Trophoblast cell (in vitro differentiated cells and primary cell): ENCODE results near the gene PDZD4.

Source experiments
- DNase-seq, 2 donors: peaks; one replicate each; pipeline ENCODE4 v3.0.0-alpha.2; 2016
- H2AFZ ChIP-seq: 2 replicates; pipeline ENCODE4 v1.6.1; 2013; ENCODE audit warnings: low read length, moderate library complexity, mild to moderate bottlenecking; ENCODE audit not compliant: insufficient read depth, poor library complexity
- H2AK5ac ChIP-seq: 2 replicates; pipeline ENCODE4 v1.6.1; 2013; ENCODE audit warnings: mild to moderate bottlenecking, low read length
- H2BK120ac ChIP-seq: 2 replicates; pipeline ENCODE4 v1.6.1; 2013; ENCODE audit warnings: low read length, mild to moderate bottlenecking, moderate library complexity; ENCODE audit not compliant: insufficient read depth, poor library complexity
- H2BK12ac ChIP-seq: 2 replicates; pipeline ENCODE4 v1.6.1; 2013; ENCODE audit warnings: mild to moderate bottlenecking, low read length, moderate library complexity
- H2BK5ac ChIP-seq: 2 replicates; pipeline ENCODE4 v1.6.1; 2013; ENCODE audit warnings: low read length, low read depth, moderate library complexity, mild to moderate bottlenecking; ENCODE audit not compliant: poor library complexity
- H3K14ac ChIP-seq: 2 replicates; pipeline ENCODE4 v1.6.1; 2013; ENCODE audit warnings: mild to moderate bottlenecking, low read length
- H3K18ac ChIP-seq: 2 replicates; pipeline ENCODE4 v1.6.1; 2013; ENCODE audit warnings: mild to moderate bottlenecking, low read length
- H3K23ac ChIP-seq: 2 replicates; pipeline ENCODE4 v1.6.1; 2013; ENCODE audit warnings: low read length
- H3K27ac ChIP-seq: 2 replicates; pipeline ENCODE4 v1.5.1; 2013; ENCODE audit warnings: low read depth, mild to moderate bottlenecking, inconsistent platforms, low read length, moderate library complexity
- H3K27me3 ChIP-seq: 2 replicates; pipeline ENCODE4 v1.6.1; 2013; ENCODE audit warnings: inconsistent platforms, mild to moderate bottlenecking, low read length, moderate library complexity; ENCODE audit not compliant: insufficient read depth
- H3K36me3 ChIP-seq, 2 experiments: 1 replicate in 1 of 2; 2 replicates in 1 of 2; pipeline ENCODE4 v1.6.1; 2013; ENCODE audit warnings: low read length in 2 of 2, mild to moderate bottlenecking in 2 of 2, moderate library complexity in 1 of 2; ENCODE audit not compliant: insufficient read depth in 2 of 2, control insufficient read depth in 1 of 2
- H3K4ac ChIP-seq: 2 replicates; pipeline ENCODE4 v1.6.1; 2013; ENCODE audit warnings: low read depth, mild to moderate bottlenecking, low read length, moderate library complexity
- H3K4me1 ChIP-seq, 2 experiments: 1 replicate in 1 of 2; 2 replicates in 1 of 2; pipeline ENCODE4 v1.6.1; 2013; ENCODE audit warnings: low read length in 2 of 2, mild to moderate bottlenecking in 2 of 2, moderate library complexity in 1 of 2; ENCODE audit not compliant: insufficient read depth in 2 of 2, control insufficient read depth in 1 of 2
- H3K4me2 ChIP-seq: 2 replicates; pipeline ENCODE4 v1.6.1; 2013; ENCODE audit warnings: inconsistent platforms, mild to moderate bottlenecking, low read length, moderate library complexity
- H3K4me3 ChIP-seq: 2 replicates; pipeline ENCODE4 v1.5.1; 2013; ENCODE audit warnings: mild to moderate bottlenecking, low read depth, low read length, inconsistent platforms
- H3K79me1 ChIP-seq: one replicate; pipeline ENCODE4 v1.6.1; 2013; ENCODE audit warnings: low read length
- H3K79me2 ChIP-seq: 2 replicates; pipeline ENCODE4 v1.6.1; 2013; ENCODE audit warnings: low read length, mild to moderate bottlenecking; ENCODE audit not compliant: control insufficient read depth, insufficient read depth, poor library complexity
- H3K9ac ChIP-seq: 2 replicates; pipeline ENCODE4 v1.6.1; 2013; ENCODE audit warnings: mild to moderate bottlenecking, low read length
- H3K9me3 ChIP-seq: 2 replicates; pipeline ENCODE4 v1.6.1; 2013; ENCODE audit warnings: low read depth, mild to moderate bottlenecking, control low read depth, inconsistent platforms, low read length; ENCODE audit not compliant: insufficient read depth
- H4K12ac ChIP-seq: 2 replicates; pipeline ENCODE4 v1.6.1; 2013; ENCODE audit warnings: low read depth, mild to moderate bottlenecking, low read length, moderate library complexity
- H4K8ac ChIP-seq: 2 replicates; pipeline ENCODE4 v1.6.1; 2013; ENCODE audit warnings: low read depth, mild to moderate bottlenecking, low read length, moderate library complexity
- H4K91ac ChIP-seq: one replicate; pipeline ENCODE4 v1.6.1; 2013; ENCODE audit warnings: low read depth, mild to moderate bottlenecking, low read length, moderate library complexity
- WGBS: extraction: QIAGEN DNeasy Blood & Tissue Kit; methylation state at CpG from one replicate; pipeline ENCODE4 v1.1.7; 2013; ENCODE audit warnings: missing lambda C conversion rate; ENCODE audit not compliant: insufficient read length, insufficient coverage; ENCODE audit errors: extremely low coverage; 5-methylcytosine and 5-hydroxymethylcytosine counted together

Gene PDZD4

GRCh38 chrX:153865685-153866084 lies 35.3 kb upstream of the PDZD4 start:
- Histone ChIP-seq H3K9me3 (peaks cover 2% of the 10 kb centered on the region), H3K4me3 (no peak overlapping the region), H3K27ac (no peak overlapping the region), H2AFZ (no peak overlapping the region), H3K79me2 (no peaks in the 10 kb centered on the region), H3K23ac (no peak overlapping the region), H3K4me1 (peaks cover 0 to 4% of the 10 kb centered on the region in 2 experiments), H2BK120ac (no peak overlapping the region), H3K36me3 (peaks cover 38 to 43% of the 10 kb centered on the region in 2 experiments), H2BK5ac (no peak overlapping the region), H2BK12ac (no peak overlapping the region), H4K8ac (no peak overlapping the region), H4K12ac (no peak overlapping the region), H2AK5ac (no peak overlapping the region), H3K4ac (no peak overlapping the region), H3K79me1 (no peaks in the 10 kb centered on the region), H3K18ac (no peak overlapping the region), H4K91ac (no peak overlapping the region), H3K14ac (no peak overlapping the region), H3K9ac (no peak overlapping the region), H3K27me3 (no peaks in the 10 kb centered on the region), H3K4me2 (no peak overlapping the region)
- no CpG with 5 or more reads among the region's 9 CpGs for WGBS
- DNase-seq, result no peak

- no peak overlapping the region for H2BK12ac ChIP-seq
- DNase-seq, result no peak
- no peaks in the 10 kb centered on the region for H3K79me1 ChIP-seq
These were observed 34.9 kb upstream of the PDZD4 start for GRCh38 chrX:153865321-153865580.

GRCh38 chrX:153864561-153865320 lies 34.4 kb upstream of the PDZD4 start:
- Histone ChIP-seq H4K8ac (no peak overlapping the region), H3K23ac (no peak overlapping the region)
- WGBS, result no CpG with 5 or more reads among the region's 30 CpGs

More at GRCh38 chrX:153865321-153865580, 34.9 kb upstream of the PDZD4 start:
- H3K27ac ChIP-seq, result no peak overlapping the region
- H3K9ac ChIP-seq, result no peak overlapping the region
- H4K8ac ChIP-seq, result no peak overlapping the region
- peaks cover 0 to 4% of the 10 kb centered on the region in 2 experiments for H3K4me1 ChIP-seq
- H3K23ac ChIP-seq, result no peak overlapping the region
- no peak overlapping the region for H4K91ac ChIP-seq
- H3K9me3 ChIP-seq, result peaks cover 2% of the 10 kb centered on the region
- H3K4ac ChIP-seq, result no peak overlapping the region
- no peak overlapping the region for H3K4me2 ChIP-seq
- no peak overlapping the region for H2BK120ac ChIP-seq
- H2AK5ac ChIP-seq, result no peak overlapping the region
- no peak overlapping the region for H2AFZ ChIP-seq
- no peak overlapping the region for H3K14ac ChIP-seq
- no peaks in the 10 kb centered on the region for H3K27me3 ChIP-seq
- no peak overlapping the region for H3K18ac ChIP-seq
- no peaks in the 10 kb centered on the region for H3K79me2 ChIP-seq
- H3K4me3 ChIP-seq, result no peak overlapping the region
- no CpG with 5 or more reads among the region's 11 CpGs for WGBS
- no peak overlapping the region for H2BK5ac ChIP-seq
- no peak overlapping the region for H4K12ac ChIP-seq
- peaks cover 38 to 39% of the 10 kb centered on the region in 2 experiments for H3K36me3 ChIP-seq

GRCh38 chrX:153864101-153864500 lies 33.8 kb upstream of the PDZD4 start:
- Histone ChIP-seq H2AFZ (no peak overlapping the region), H3K4me3 (no peak overlapping the region), H3K9me3 (peaks cover 2% of the 10 kb centered on the region), H4K12ac (no peak overlapping the region), H3K4ac (no peak overlapping the region), H3K4me2 (no peak overlapping the region), H2BK120ac (no peak overlapping the region), H3K79me2 (no peaks in the 10 kb centered on the region), H2BK12ac (no peak overlapping the region), H3K4me1 (peaks cover 0 to 4% of the 10 kb centered on the region in 2 experiments), H3K79me1 (no peaks in the 10 kb centered on the region), H3K27me3 (no peaks in the 10 kb centered on the region), H2AK5ac (no peak overlapping the region), H3K9ac (no peak overlapping the region), H4K8ac (no peak overlapping the region), H3K18ac (no peak overlapping the region), H3K36me3 (peaks cover 29% of the 10 kb centered on the region in 2 experiments), H4K91ac (no peak overlapping the region), H3K23ac (no peak overlapping the region), H3K27ac (no peak overlapping the region), H2BK5ac (no peak overlapping the region), H3K14ac (no peak overlapping the region)
- WGBS, result no CpG with 5 or more reads among the region's 10 CpGs
- no peak for DNase-seq

More at GRCh38 chrX:153864561-153865320, 34.4 kb upstream of the PDZD4 start:
- H2AK5ac ChIP-seq, result no peak overlapping the region
- no peak overlapping the region for H4K91ac ChIP-seq
- no peak for DNase-seq
- H2BK120ac ChIP-seq, result no peak overlapping the region
- H3K36me3 ChIP-seq, result peaks cover 35 to 36% of the 10 kb centered on the region in 2 experiments
- H3K79me1 ChIP-seq, result no peaks in the 10 kb centered on the region
- H2BK12ac ChIP-seq, result no peak overlapping the region
- H3K14ac ChIP-seq, result no peak overlapping the region
- H3K27me3 ChIP-seq, result no peaks in the 10 kb centered on the region
- no peaks in the 10 kb centered on the region for H3K79me2 ChIP-seq
- no peak overlapping the region for H2BK5ac ChIP-seq
- no peak overlapping the region for H3K9ac ChIP-seq
- H3K9me3 ChIP-seq, result peaks cover 2% of the 10 kb centered on the region
- H3K4me1 ChIP-seq, result peaks cover 0 to 4% of the 10 kb centered on the region in 2 experiments
- no peak overlapping the region for H3K4me3 ChIP-seq
- H2AFZ ChIP-seq, result no peak overlapping the region
- H3K18ac ChIP-seq, result no peak overlapping the region
- no peak overlapping the region for H4K12ac ChIP-seq
- H3K4me2 ChIP-seq, result no peak overlapping the region
- H3K27ac ChIP-seq, result no peak overlapping the region
- H3K4ac ChIP-seq, result no peak overlapping the region
